ENCODE data around the gene GSS.

The GSS gene

GRCh38 chr20:34992751-34993417 is 37.3 kb upstream of the GSS start:
- no peak for DNase-seq

- DNase-seq = no peak
Observed at GRCh38 chr20:34990661-34991214, 35.1 kb upstream of the GSS start.

DNA sequence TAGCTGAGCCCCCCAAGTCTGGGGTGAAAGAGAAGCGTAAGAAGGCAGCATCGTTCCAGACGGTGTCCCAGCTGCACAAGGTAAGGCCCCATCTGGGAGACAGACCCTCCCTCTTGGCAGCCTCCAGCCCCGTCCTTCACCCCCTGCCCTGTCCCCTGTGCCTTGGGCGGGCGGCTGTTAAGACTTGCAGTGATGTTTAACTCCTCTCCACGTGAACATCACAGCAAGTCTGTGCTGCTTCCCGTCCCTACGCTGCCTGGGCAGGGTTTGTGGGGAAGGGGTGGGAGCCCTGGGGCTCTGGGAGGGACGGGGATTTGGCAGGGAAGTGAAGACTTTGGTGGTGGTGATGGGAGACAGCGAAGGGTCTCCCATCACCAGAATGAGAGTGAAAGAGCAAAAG is 34.6 kb upstream of the GSS start:
- no peak for DNase-seq

DNA sequence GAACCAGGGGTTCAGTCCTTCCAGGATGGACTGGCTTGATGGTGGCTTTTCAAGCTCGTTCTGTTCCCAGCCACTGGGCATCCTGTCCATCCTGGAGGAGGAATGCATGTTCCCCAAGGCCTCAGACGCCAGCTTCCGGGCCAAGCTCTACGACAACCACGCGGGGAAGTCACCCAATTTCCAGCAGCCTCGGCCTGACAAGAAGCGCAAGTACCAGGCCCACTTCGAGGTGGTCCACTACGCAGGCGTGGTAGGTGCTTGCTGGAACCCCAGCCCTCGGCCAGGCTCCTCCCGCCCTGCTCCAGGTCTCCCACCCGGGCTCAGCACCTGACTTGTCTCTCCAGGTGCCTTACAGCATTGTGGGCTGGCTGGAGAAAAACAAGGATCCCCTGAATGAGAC is 34.1 kb upstream of the GSS start:
- no peak for DNase-seq

- no peak for DNase-seq
Observed at GRCh38 chr20:34989118-34989517, 33.5 kb upstream of the GSS start.

GRCh38 chr20:34988191-34988540 is 32.6 kb upstream of the GSS start:
- no peak for DNase-seq

- no peak for DNase-seq
Observed at GRCh38 chr20:34987288-34988190, 31.9 kb upstream of the GSS start.

GRCh38 chr20:34986311-34987287 is 31.0 kb upstream of the GSS start:
- no peak for DNase-seq

GRCh38 chr20:34985461-34986310 is 30.1 kb upstream of the GSS start:
- DNase-seq = no peak

GRCh38 chr20:34984756-34985261 is 29.2 kb upstream of the GSS start:
- no peak for DNase-seq

GRCh38 chr20:34983995-34984735 is 28.6 kb upstream of the GSS start:
- no peak for DNase-seq

GRCh38 chr20:34983089-34983820 is 27.6 kb upstream of the GSS start:
- DNase-seq = no peak

GRCh38 chr20:34982270-34983088 is 26.9 kb upstream of the GSS start:
- no peak for DNase-seq

DNA sequence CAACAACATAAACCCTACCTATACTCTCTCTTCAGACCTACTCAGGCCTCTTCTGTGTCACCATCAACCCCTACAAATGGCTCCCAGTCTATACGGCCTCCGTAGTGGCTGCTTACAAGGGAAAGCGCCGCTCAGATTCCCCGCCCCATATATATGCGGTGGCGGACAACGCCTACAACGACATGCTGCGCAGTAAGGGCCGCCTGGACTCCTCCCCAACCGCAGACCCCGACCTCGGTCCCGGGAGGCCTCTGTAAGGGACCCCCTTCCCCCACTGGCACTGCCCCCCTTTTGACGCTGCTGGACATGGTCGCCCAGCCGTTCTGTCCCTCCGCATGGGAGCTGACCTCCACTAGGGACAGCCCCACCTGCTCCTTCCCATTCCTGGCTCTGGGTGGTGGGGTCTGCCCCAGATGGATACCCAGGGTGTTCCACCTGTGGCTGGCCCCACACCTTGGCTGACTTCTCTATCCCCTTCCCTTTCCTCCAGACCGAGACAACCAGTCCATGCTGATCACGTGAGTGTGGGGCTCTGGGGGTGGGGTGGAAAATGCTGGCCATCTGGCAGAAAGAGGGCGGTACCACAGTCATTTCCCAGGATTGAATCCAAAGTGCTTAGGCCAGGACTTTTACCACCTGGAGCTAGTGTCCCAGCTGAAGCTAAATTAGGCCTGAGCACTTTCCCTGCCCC is 25.1 kb upstream of the GSS start:
- no peak for DNase-seq

- no peak for DNase-seq
Observed at GRCh38 chr20:34979366-34980153, 24.0 kb upstream of the GSS start.

GRCh38 chr20:34978092-34978744 is 22.6 kb upstream of the GSS start:
- DNase-seq = no peak

DNA sequence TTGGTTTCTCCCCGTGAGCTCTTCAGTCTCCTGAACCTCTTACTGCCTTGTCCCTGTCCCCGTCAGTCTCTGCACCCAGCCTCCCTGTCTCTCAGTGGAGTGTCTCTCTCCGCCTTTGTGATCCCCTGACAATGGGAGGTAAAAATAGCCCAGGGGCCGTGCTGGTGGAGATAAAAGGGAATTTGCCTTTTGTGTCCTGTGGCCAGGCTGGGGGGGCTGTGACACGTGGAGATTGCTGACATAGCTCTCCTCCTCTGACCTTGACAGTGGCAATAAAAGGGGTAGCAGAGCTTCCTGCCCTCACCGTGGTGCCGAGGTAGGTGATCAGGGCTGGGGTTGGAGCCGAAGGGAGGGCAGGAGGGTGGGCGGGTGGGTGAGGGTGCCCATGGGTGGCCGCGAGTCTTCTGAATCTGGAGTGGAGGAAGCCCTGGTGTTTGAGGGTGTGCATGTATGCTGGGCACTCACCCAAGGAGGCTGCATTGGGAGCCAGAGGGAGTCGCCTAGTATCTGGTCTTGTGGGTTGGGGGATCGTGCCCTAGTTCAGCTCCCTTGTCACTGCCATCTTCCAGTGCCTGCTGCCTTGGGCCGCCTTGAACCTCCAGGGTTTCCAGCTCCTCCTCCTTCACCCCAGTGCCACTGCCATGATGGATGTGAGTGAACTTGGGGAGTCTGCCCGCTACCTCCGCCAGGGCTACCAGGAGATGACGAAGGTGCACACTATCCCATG is 21.9 kb upstream of the GSS start:
- DNase-seq = no peak

Data from activated effector memory CD4-positive, alpha-beta T cell treated with Interleukin-2 at 50 U/mL for 16 hours (primary cell).